ENCODE results near the gene PGAP1.

Gene PGAP1

DNA sequence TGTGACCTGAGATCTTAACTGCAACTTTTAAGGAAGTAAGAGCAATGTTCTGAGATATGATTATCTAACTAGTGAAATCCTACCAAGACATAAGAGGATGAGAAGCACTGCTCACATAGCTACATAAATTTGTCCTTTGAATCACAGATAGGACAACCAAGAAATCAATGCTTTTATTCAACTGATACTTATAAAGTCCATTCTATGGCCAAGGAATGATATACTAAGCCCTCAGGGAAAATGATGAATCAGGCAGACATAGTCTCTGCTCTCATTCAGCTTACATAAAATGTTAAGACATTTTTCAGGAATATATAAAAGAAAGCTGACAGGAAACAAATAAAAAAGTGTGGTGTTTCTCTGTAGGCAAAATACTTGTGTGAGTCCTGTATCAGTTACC lies 39.1 kb downstream of the PGAP1 start:
- no peak for DNase-seq (ENCODE audit: low read depth in 2 of 2)

DNA sequence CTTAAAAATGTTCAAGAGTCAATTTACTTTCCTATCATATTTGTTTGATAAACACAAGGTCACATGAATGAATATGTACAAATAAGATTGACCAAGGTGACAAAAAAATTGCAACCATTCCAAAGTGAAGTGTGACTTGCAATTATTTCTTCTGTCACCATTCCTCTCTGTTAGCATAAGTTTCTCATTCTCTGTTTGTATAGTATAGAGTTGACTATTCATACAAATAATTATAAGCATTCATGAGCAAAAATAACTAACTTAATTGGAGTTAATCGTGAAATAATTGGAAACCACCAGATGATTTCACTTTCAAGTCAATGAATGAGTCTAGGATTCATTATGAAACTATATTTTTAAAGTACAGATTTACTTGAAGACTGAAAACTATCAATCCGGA lies 42.1 kb downstream of the PGAP1 start:
- no peak for DNase-seq (ENCODE audit: low read depth in 2 of 2)

DNA sequence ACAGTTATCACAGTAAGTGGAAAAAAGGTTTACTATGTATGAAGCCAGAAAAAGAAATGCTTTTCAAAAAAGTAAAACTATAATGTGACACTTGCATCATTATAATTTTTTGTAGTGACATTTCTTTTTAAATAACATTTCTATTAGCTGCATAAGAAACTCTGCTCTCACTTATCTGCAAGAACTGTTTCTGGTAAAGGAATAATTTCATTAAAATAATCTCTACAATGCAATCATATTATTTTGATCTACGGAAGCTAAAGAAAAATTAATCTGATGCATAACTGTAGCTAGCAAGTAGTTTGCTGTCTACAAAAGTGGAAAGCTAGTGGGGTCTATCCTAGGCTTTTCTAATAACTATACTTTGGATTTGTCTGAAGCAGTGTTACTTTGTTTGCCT lies 50.1 kb downstream of the PGAP1 start:
- no peak for DNase-seq (ENCODE audit: low read depth in 2 of 2)

DNA sequence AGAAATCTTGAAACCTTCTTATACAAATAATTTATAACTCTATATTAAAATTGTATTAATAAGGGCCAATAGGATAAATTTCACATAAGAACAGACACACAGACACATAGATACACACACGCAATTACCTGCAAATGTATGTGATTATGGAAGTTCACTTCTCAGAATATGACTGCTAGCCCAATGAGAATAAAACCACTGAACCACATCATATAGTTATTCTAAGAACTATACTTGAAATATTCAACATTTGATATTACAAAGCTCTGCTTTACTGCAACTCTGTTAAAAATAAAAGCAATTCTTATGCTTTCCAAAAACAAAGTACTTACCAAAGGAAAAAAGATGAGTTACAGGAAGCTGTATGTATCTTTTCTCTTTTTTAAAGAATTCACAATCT lies 51.1 kb downstream of the PGAP1 start:
- no peak for DNase-seq (ENCODE audit: low read depth in 2 of 2)

DNA sequence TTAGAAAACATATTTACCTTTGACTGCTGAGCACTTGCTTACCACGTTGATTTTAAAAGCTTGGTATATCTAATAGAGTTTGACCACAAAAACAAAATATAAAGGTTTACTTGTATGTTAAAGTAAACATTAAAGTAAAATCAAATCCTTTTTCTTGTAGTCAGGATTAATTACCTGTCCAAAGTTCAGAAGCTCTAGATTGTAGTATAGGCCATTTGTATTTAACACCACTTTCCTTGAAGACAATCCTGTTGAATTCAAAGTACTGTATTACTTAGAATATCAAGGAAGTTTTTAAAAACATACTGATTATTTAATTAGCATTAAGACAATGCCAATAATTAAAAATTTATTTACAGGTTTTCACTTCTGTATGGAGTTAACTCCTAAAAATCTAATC lies 53.0 kb downstream of the PGAP1 start:
- no peak for DNase-seq (ENCODE audit: low read depth in 2 of 2)

DNA sequence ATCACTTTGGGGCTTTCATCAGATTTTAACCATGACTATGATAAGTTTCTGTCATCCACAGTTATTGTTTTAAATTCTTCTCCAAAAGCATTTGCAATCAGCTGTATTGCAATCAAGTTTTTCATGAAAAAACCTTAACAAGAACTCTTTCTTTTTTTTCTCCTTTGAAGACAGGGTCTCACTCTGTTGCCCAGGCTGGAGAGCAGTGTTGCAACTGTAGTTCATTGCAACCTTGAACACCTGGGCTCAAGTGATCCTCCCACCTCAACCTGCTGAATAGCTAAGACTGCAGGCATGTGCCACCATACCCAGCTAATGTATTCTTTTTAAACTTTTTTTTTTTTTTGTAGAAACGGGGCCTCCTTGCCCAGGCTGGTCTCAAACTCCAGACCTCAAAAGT lies 71.9 kb downstream of the PGAP1 start:
- DNase-seq (ENCODE audit: low read depth in 2 of 2), result no peak

DNA sequence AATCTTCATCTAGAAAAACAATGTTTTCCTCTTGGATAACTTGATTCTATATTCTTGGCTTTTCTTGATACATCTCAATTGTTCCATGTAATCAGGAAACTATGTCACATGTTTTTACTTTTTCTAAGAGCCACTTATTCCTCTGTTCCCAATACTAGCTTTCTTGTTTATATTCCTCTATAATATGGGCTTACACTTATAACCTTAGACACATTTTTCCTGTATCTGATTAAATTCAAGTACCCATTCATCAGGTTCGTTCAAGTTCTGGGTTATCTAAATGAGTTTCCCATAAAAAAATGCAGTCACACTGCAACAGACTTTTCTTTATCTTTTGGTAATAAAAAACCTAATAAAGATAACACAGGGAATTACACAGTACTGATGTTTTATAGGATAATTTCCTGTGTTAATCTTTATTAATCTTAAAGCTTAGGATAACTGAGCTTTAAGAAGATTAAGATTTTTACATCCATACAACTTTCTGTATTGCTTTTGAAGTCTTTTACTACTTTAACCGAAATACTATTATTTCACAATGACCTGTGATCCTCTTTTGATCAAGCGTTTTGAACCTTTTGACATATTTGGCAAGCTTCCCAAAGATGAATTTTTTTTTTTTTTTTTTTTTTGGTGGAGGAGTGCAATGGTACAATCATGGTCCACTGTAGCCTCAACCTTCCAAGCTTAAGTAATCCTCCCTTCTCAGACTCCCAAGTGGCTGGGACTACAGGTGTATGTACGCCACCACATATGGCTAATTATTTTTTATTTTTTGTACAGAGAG lies 73.0 kb downstream of the PGAP1 start:
- DNase-seq (ENCODE audit: low read depth in 2 of 2), result no peak

DNA sequence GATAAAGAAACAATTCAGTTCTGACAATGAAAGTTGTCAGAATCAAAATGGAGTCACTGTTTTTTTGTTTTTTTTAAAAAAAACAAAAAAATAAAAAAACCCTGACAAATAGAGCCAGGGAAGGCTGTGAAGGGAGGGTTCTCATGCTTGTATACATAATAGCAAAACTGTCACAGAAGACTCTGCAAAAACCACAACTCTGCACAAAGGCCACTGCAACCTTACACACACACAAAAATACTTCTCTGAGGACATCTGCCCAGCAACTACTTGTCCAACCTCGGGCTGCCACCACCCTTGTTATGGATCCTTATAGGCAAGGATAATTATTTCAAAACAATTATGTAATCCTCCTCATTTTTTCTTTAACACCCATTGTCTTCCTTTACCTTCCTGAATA lies 75.4 kb downstream of the PGAP1 start:
- DNase-seq (ENCODE audit: low read depth in 2 of 2), result no peak

DNA sequence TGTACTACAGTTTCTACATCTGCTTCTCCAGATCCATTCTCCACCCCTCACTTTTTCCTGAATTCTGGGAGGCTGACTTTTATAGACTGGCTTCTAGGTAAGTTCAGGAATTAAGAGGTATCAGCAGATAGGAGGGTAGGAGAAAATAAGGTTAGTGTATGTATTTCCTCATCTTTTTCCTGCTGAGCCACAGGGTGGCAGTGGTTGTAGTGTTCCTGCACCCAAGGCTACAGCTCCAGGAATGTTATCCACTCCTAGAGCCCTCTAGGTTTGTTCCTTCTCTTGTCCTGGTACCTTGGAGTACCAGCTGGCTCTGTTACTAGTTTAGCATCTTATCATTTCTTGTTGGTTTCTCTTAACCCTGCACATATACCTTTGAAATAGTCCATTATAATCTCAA lies 76.6 kb downstream of the PGAP1 start:
- no peak for DNase-seq (ENCODE audit: low read depth in 2 of 2)

DNA sequence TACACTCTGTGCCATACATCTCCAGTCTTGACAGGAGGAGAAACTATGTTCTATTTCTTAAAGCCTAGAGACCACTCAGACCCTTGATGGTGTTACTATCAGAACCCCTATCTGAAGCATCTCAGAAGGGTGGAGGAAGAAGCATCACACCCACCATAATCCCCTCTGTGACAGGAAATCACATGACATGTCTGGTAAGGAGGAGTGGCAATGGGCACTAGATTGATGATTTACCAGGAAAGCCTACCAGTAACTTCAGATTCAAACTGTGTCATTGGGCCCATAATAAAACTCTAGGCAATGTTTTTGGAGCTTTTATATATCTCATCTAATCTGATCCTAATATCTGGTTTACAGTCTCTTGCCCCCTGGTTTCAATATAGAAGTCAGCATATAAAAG lies 80.2 kb downstream of the PGAP1 start:
- no peak for DNase-seq (ENCODE audit: low read depth in 2 of 2)

DNA sequence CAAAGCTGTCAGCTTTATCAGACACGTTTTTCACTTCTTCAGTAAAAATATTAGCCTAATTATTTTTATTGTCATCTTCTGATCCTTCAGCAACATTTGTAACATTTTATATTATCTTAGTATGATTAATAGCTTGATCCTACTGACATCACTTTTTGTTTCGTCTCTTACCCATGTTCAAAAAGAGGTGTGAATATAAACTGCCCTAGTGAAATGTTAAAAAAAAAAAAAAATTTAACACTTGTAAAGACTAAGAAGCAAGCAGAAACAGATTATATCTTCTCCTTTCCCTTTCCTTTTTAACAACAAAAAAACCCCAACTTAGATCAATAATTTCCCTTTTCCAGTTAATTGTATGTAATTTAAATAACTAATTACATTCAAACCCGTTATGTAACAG lies 81.1 kb downstream of the PGAP1 start:
- DNase-seq (ENCODE audit: low read depth in 2 of 2), result no peak

DNA sequence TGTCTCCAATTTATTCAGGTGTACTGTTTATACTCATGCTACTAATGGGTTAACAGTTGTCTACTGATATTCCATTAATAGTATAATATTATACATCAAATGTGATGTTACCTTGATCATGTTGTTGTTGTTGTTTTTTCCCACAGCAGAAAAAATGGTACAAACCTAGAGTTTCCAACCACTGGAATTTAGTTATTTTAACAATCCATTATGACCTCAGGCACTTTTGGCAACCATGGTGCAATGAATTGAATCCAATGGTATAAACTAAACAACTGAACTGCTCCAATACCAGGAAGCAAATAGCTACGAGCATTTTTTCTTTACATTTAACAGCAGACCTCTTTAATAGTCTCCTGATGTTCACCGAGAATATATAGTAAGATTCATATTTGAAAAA lies 86.3 kb downstream of the PGAP1 start:
- DNase-seq (ENCODE audit: low read depth in 2 of 2), result no peak

DNA sequence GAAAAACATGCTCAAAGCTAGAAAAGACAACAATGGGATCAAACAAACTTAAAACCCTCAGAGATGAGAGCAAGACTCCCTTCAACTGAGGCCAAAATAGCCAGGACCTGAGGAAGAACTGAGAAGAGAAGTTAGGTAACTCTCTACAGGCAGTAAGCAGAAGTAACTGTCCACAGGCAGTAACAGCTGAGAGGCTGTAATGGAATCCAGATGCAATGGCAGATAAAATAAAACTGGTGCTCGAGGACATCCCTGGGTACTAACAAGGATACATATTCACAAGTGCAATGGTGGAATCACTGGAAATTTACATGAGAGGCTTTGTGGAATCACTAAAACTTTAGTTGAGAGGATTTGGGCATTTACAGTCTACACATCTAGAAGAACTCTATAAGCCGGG lies 86.9 kb downstream of the PGAP1 start:
- no peak for DNase-seq (ENCODE audit: low read depth in 2 of 2)

DNA sequence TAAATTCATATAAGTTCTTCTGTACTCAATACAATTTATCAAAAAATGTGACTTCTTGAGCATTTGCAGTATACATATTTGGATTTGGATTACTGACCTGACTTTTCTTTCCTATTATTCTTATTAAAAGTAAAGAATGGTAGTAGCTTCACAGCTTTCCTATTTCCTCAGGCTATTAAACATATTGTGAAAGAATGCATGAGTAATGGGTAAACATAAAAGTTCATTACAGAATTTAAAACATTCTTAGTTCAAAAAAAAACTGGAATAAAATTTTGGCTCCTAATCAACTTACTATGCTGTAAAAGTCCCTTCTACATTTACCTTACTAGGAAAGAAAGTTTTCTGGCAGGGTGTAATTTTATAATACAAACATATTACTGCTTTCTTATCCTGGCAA lies 90.1 kb downstream of the PGAP1 start:
- DNase-seq (ENCODE audit: low read depth in 2 of 2), result no peak

DNA sequence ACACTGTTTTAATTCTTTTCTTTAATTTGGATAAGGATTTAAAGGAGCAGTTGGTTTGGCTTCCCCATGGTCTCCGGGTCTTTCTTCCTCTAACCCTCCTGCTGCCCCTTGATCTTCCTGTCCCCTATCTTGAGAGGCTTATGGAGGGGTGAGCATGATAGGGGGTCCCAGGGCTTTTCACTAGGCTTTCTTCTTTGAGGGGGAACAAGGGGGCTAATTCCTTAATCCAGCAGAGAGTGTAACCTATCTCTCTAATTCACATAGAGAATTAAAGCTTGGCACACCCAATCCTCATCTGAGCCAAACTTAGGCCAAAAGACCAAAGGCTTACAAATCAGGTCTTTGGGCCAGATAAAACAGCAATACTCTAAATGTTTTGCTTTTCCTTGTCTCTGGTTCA lies 95.8 kb downstream of the PGAP1 start:
- no peak for DNase-seq (ENCODE audit: low read depth in 2 of 2)

DNA sequence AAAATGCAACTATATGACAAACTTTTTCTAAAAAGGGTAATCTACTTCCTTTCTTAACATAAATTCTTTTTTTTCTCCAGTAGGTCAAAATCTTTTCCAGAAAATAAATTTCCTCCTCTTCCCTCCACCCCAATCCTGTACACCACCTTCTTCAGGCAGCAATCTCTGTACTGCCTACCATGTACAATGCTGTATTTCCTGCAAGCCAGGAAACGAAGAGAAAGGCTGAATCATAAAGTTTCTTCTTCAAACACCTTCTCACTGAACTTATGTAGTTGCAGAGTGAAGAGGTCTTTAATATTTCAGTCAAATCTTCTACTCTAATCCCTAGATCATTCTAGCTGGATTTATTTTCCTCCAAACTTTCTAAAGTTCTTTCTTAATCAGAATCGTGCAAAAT lies 99.2 kb downstream of the PGAP1 start:
- DNase-seq (ENCODE audit: low read depth in 2 of 2), result no peak

DNA sequence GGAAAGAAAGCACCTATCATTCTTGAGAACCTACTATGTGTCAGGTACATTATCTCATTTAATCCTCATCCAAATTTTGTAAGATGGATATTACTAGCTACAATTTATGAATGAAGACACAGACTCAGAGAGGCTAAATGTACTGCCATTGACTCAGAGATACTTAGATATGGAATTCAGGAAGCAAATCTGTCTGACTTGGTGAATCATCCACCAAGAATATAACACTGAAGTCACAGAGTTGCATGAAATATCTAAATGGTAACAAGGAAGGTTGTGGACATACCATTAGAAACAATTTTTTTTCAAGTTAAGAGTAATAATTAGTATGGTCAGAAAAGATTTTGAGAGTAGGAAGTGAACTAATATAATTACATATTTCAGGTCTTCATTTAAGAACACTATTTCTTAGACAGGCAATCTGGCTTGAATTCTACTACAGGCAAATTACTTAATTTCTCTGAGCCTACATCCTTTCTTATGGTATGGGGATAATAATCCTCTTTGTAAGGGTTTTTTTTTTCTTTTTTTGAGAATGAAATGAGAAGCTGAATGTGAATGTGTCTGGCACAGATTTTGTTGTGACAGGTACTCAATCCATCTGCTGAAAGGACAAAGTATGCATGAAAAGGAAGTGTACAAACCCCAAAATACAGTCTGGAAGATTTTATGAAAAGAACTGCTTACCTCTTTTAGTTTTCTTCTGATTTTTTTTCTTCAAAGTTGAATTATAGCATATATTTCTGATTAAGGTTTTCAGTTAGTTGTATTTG lies 102.6 kb downstream of the PGAP1 start:
- DNase-seq (ENCODE audit: low read depth in 2 of 2), result no peak

DNA sequence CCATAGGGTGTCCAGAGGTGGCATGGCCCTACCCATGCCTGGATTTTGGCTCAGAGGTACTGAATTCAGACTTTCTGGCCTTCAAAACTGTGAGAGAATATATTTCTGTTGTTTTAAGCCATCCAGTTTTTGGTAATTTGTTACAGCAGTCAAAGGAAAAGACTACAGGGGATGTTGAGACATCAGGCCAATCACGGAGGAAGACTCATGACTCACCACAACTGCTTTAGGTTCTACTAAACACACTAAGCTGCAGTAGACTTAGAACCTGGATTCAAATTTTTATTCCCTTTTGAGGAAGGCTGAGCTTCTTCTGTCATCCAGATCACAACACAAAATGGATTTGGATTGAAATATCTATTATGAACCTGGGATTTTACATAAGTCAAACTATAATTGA lies 105.3 kb downstream of the PGAP1 start:
- no peak for DNase-seq (ENCODE audit: low read depth in 2 of 2)

DNA sequence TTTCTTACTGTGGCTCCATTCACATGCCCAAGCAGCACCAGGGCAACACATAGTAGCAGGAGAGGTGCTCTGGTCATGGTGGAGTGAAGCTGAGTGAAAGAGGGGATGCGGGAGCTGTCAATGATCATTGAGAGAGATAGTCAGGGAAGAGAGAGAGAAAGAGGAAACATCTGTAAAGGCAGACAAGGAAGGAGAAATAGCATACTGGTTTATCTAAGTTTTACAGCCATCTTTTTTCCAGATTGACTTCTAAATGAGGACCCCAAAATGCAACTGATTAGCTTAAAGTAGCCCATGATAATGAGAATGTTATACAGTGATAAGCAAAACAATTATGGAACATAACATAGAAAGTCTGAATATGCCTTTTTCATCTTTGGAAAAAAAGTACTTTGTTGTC lies 117.2 kb downstream of the PGAP1 start, which contains the start of gene C2orf66:
TSS of gene C2orf66 (minus strand) at position 96 of the 400 bp plus-strand sequence. CDS start at position 77, 19 bp downstream.
- no peak for DNase-seq (ENCODE audit: low read depth in 2 of 2)

DNA sequence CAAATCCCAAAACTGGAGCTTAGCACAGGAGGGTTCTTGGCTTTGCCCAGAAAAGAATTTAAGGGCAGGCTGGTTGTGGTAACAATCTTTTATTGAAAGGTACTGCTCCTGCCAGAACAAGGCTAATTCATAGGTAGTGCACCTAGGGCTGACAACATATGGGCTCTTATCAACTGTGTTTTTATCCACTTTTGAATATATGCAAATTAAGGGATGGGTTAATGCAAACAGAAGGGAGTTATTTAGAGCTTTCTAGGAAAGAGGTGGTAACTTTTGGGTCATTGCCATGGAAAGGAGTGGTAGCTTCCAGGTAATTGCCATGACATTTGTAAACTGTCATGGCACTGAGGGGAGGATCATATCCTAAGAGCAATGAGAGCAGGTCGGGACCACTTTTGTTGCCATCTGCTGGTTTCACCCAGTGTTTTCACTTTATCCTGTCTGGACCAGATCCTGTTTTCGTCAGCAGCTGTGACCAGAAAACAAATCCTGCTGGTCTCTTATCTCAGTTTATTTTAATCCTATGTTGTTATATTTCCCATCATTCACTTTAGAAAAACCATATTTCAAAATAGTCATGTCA lies 118.3 kb downstream of the PGAP1 start:
- DNase-seq (ENCODE audit: low read depth in 2 of 2), result no peak

DNA sequence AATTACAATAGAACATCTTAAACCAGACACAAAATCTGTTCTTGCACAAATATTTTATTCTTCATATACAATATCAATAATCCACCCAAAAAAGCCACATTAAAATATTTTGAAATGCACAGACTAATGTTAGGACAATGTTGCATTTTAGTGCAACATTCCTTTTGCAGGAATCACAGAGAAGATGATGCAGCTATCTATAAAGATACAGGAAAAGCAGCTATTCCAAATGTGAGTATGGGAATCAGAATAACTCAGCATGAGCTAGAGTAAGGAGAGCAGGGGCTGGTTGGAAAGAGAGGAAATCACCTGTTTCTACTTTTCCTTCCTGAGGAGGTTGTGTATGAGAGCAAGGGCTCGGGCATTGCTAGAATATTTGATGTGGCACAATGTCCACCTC lies 122.1 kb downstream of the PGAP1 start:
- no peak for DNase-seq (ENCODE audit: low read depth in 2 of 2)

DNA sequence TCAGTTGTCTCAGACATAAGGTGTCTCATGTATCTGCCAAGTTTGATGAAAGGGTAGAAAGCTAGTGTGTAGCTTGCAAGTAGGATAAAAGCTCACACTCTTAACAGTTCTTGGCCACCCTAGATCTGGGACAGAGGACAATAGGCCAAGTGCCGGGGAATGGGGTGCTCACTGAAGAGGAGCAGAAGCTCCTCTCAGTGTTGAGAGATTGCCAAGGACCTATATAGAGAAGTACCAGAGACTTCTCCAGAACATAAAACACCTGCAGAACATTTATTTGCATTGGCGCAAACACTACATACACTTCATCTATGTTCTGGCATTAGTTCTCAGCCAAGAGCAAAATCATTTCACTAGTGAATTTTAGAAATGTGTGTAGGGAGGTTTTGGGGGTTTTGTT lies 124.1 kb downstream of the PGAP1 start:
- no peak for DNase-seq (ENCODE audit: low read depth in 2 of 2)

DNA sequence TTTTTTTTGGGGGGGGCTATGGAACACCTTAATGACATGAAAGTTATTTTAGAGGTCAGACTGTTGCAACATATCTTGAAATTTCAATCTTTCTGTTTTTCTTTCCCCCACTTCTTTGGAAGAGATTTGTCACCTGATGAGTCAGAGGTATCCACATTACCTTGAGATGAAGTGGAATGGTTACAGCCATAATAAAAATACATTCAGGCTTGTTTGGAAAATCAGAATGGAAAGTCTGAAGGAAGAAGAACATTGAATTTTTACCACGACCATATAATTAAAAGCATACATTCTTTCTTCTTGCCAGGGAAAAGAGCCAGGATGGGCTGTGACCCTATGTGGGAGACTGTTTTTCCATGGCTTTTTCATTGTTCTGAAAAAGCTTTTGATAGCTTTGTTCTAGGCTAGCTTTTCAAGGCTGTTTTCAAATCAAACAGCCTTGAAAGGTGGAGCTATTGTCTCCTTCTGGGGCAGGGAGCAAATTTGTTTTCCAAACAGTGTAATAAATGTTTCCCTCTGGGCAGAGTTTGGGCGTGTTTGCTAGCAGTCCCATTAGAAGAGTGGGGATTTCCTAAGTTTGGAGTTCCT lies 124.7 kb downstream of the PGAP1 start:
- no peak for DNase-seq (ENCODE audit: low read depth in 2 of 2)
